ENCODE results near the gene KIAA1586. TPM values are rescaled to one million over a fixed set of nuclear protein-coding genes. Genes with fewer than 3 reads are reported as not detected.

The KIAA1586 gene
- total and polyA plus RNA-seq, 2 experiments from 2014 or later, result 11.5 to 18.6 TPM

DNA sequence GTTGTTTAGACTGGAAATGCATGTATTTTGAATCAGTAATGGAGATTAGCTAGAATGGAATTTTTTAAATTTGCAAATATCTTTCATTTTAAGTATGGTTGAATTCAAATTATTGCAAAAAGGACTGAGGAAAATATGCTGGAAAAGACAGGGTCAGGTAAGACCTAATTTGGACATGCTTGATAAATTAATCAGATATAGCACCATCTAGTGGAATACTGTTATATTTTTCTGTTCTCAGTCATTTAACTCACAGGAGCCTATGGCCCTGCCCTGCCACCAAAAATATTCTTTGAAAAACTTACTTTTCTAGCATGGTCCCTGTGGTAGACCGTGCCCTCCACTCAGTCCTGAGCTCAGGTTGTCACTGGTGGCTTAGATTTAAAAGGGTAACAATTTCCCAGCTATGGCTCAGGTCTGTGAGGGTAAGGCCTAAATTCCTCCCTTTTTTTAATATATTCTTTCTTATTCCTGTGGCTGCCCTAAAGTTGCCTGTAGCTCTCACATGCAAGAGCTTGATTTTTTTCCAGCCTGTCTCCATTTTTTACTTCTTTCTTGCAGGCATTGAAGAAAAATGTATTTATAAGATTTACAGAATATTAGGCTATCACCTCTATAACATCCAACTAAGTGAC is 25.3 kb upstream of the KIAA1586 start:
- H3K36me3 ChIP-seq (replicated peaks; ENCODE audit: insufficient read depth, low read depth), result no peaks in the 10 kb centered on the region
- no peak overlapping the region for H3K4me2 ChIP-seq
- H3K4me1 ChIP-seq (ENCODE audit: insufficient read depth), result no peaks in the 10 kb centered on the region
- no peaks in the 10 kb centered on the region for H4K20me1 ChIP-seq (ENCODE audit: insufficient read depth, poor library complexity, severe bottlenecking)
- no peak overlapping the region for H3K4me3 ChIP-seq
- no peak overlapping the region for H2AFZ ChIP-seq
- peak; percentile 50 for DNase-seq (ENCODE audit: low spot score)
- no peak overlapping the region for H3K27ac ChIP-seq
- peaks cover 6% of the 10 kb centered on the region for H3K9me3 ChIP-seq (ENCODE audit: low read depth)
- H3K27me3 ChIP-seq, result no peaks in the 10 kb centered on the region
- no peaks in the 10 kb centered on the region for H3K79me2 ChIP-seq
- TF ChIP-seq EZH2 (IDR thresholded peaks at IDR 0.05; ENCODE audit: borderline replicate concordance), result no peak
- TF ChIP-seq, protein P1, sequence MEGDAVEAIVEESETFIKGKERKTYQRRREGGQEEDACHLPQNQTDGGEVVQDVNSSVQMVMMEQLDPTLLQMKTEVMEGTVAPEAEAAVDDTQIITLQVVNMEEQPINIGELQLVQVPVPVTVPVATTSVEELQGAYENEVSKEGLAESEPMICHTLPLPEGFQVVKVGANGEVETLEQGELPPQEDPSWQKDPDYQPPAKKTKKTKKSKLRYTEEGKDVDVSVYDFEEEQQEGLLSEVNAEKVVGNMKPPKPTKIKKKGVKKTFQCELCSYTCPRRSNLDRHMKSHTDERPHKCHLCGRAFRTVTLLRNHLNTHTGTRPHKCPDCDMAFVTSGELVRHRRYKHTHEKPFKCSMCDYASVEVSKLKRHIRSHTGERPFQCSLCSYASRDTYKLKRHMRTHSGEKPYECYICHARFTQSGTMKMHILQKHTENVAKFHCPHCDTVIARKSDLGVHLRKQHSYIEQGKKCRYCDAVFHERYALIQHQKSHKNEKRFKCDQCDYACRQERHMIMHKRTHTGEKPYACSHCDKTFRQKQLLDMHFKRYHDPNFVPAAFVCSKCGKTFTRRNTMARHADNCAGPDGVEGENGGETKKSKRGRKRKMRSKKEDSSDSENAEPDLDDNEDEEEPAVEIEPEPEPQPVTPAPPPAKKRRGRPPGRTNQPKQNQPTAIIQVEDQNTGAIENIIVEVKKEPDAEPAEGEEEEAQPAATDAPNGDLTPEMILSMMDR (IDR thresholded peaks at IDR 0.05; ENCODE audit: poor library complexity), result peak; percentile 65
- H3K9me2 ChIP-seq (replicated peaks; ENCODE audit: insufficient read depth), result no peaks in the 10 kb centered on the region
- WGBS (ENCODE audit: low lambda C conversion rate, missing lambda C conversion rate), result 22% methylated on average over 1 of the region's 1 CpG

GRCh38 chr6:57024321-57024720 is 22.2 kb upstream of the KIAA1586 start:
- WGBS (ENCODE audit: low lambda C conversion rate, missing lambda C conversion rate), result 67% methylated on average over 2 of the region's 2 CpGs
- no peak for TF ChIP-seq EZH2 (IDR thresholded peaks at IDR 0.05; ENCODE audit: borderline replicate concordance)
- TF ChIP-seq, protein P1 (IDR thresholded peaks at IDR 0.05; ENCODE audit: poor library complexity), result no peak
- TF ChIP-seq EZH2phosphoT487 (IDR thresholded peaks at IDR 0.05; ENCODE audit: low read depth, severe bottlenecking, unreplicated experiment), result no peak
- Histone ChIP-seq H2AFZ (no peak overlapping the region), H3K27me3 (no peaks in the 10 kb centered on the region), H3K4me3 (no peak overlapping the region), H3K4me2 (no peak overlapping the region), H4K20me1 (ENCODE audit: insufficient read depth, poor library complexity, severe bottlenecking) (no peaks in the 10 kb centered on the region), H3K79me2 (no peaks in the 10 kb centered on the region), H3K4me1 (ENCODE audit: insufficient read depth) (no peaks in the 10 kb centered on the region), H3K9me2 (replicated peaks; ENCODE audit: insufficient read depth) (no peaks in the 10 kb centered on the region), H3K9me3 (ENCODE audit: low read depth) (peaks cover 6% of the 10 kb centered on the region), H3K36me3 (replicated peaks; ENCODE audit: insufficient read depth, low read depth) (no peaks in the 10 kb centered on the region), H3K27ac (no peak overlapping the region)
- DNase-seq (ENCODE audit: low spot score), result no peak

GRCh38 chr6:57024775-57025174 is 21.7 kb upstream of the KIAA1586 start:
- H3K9me2 ChIP-seq (replicated peaks; ENCODE audit: insufficient read depth), result no peaks in the 10 kb centered on the region
- no peak for DNase-seq (ENCODE audit: low spot score)
- no peaks in the 10 kb centered on the region for H3K27me3 ChIP-seq
- no peaks in the 10 kb centered on the region for H3K79me2 ChIP-seq
- H3K4me3 ChIP-seq, result no peak overlapping the region
- H3K4me2 ChIP-seq, result no peak overlapping the region
- no peak overlapping the region for H2AFZ ChIP-seq
- no peaks in the 10 kb centered on the region for H4K20me1 ChIP-seq (ENCODE audit: insufficient read depth, poor library complexity, severe bottlenecking)
- H3K4me1 ChIP-seq (ENCODE audit: insufficient read depth), result no peaks in the 10 kb centered on the region
- no peaks in the 10 kb centered on the region for H3K36me3 ChIP-seq (replicated peaks; ENCODE audit: insufficient read depth, low read depth)
- peaks cover 6% of the 10 kb centered on the region for H3K9me3 ChIP-seq (ENCODE audit: low read depth)
- WGBS (ENCODE audit: low lambda C conversion rate, missing lambda C conversion rate), result 87% methylated on average over 1 of the region's 1 CpG
- TF ChIP-seq EZH2phosphoT487 (IDR thresholded peaks at IDR 0.05; ENCODE audit: low read depth, severe bottlenecking, unreplicated experiment), result no peak
- TF ChIP-seq EZH2 (IDR thresholded peaks at IDR 0.05; ENCODE audit: borderline replicate concordance), result no peak
- TF ChIP-seq, protein P1 (IDR thresholded peaks at IDR 0.05; ENCODE audit: poor library complexity), result no peak
- H3K27ac ChIP-seq, result no peak overlapping the region
